Mesothelial cell of epicardium (in vitro differentiated cells): Measurements from ENCODE around the gene SMURF2. TPM values are rescaled to one million over a fixed set of nuclear protein-coding genes. Genes with fewer than 3 reads are reported as not detected.

Experiments used
- DNase-seq, 2 experiments: peaks; one replicate each; pipeline ENCODE4 v3.0.0; 2021; ENCODE audit warnings: low spot score in 2 of 2; ENCODE audit not compliant: unreplicated experiment in 2 of 2
- H3K27ac Mint-ChIP-seq: 2 replicates; pipeline ENCODE4 v1.8.0; 2021; ENCODE audit warnings: mixed read lengths
- H3K27me3 Mint-ChIP-seq: 2 replicates; pipeline ENCODE4 v1.8.0; 2021; ENCODE audit warnings: low read depth, mixed read lengths
- H3K36me3 Mint-ChIP-seq: 2 replicates; pipeline ENCODE4 v1.8.0; 2021; ENCODE audit warnings: mixed read lengths
- H3K4me1 Mint-ChIP-seq: 2 replicates; pipeline ENCODE4 v1.8.0; 2021; ENCODE audit warnings: mixed read lengths
- H3K4me3 Mint-ChIP-seq: 2 replicates; pipeline ENCODE4 v1.8.0; 2021; ENCODE audit warnings: mild to moderate bottlenecking, moderate library complexity, mixed read lengths
- H3K9me3 Mint-ChIP-seq: 2 replicates; pipeline ENCODE4 v1.8.0; 2021; ENCODE audit warnings: mixed read lengths
- total RNA-seq: library from RNA; stranded (reverse); gene quantifications from 3 replicates; pipeline ENCODE4 v1.2.1, GENCODE V29; 2021
- TF ChIP-seq, protein P1 (sequence below): fragments of 200-600 bp; sonication (generic); IDR thresholded peaks from one replicate; pipeline ENCODE4 v1.5.0; 2021; ENCODE audit warnings: antibody characterized with exemption; ENCODE audit not compliant: unreplicated experiment

Gene SMURF2
- total RNA-seq, 1 donor from 2014 or later = 41.2 TPM

DNA sequence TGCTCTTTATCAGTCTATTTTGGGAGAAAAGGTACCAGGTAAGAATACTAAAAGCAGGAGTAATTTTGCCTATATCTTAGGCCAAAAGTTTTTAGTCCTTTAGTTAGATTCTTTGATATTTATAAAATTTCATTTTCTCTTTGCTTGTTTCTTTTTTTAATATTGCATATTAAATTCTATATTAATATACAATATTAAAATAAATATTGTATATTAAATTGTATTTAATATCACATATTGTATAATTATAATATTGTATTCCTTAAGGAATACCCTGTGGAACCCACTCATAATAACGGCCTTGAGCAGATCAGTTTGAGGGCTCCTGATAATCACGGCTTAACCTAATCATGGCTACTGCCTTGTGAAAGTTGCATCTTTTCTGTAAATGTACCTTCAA, 153.4 kb downstream of the SMURF2 start:
- Mint-ChIP-seq H3K4me1 (peaks cover 27% of the 10 kb centered on the region), H3K9me3 (no peaks in the 10 kb centered on the region), H3K27ac (peak overlapping the region; percentile 37), H3K4me3 (peak overlapping the region; percentile 100), H3K36me3 (peaks cover 31% of the 10 kb centered on the region), H3K27me3 (no peaks in the 10 kb centered on the region)
- TF ChIP-seq, protein P1, sequence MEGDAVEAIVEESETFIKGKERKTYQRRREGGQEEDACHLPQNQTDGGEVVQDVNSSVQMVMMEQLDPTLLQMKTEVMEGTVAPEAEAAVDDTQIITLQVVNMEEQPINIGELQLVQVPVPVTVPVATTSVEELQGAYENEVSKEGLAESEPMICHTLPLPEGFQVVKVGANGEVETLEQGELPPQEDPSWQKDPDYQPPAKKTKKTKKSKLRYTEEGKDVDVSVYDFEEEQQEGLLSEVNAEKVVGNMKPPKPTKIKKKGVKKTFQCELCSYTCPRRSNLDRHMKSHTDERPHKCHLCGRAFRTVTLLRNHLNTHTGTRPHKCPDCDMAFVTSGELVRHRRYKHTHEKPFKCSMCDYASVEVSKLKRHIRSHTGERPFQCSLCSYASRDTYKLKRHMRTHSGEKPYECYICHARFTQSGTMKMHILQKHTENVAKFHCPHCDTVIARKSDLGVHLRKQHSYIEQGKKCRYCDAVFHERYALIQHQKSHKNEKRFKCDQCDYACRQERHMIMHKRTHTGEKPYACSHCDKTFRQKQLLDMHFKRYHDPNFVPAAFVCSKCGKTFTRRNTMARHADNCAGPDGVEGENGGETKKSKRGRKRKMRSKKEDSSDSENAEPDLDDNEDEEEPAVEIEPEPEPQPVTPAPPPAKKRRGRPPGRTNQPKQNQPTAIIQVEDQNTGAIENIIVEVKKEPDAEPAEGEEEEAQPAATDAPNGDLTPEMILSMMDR = no peak
- DNase-seq = no peak

DNA sequence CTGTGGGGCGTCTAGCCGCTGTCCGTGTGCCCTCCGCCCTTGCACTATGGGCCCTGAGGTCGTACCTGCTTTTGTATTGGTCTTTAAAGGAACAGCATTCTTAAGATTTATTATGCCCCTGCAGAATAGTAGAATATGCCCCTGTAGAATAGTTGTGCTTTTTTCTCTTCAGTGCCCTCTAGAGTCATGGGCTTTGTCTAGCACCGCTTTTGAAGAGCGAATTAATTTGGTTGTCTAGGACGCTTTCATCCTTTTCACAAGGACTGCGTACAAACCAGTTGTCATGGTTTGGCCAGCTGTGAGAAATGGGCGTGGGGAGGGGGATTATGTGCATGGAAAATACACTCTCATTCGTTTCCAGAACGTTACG, 154.7 kb downstream of the SMURF2 start:
- peaks cover 35% of the 10 kb centered on the region for H3K4me1 Mint-ChIP-seq
- TF ChIP-seq, protein P1 = no peak
- H3K9me3 Mint-ChIP-seq = no peaks in the 10 kb centered on the region
- peak overlapping the region; percentile 100 for H3K27ac Mint-ChIP-seq
- H3K27me3 Mint-ChIP-seq = no peaks in the 10 kb centered on the region
- H3K4me3 Mint-ChIP-seq = peak overlapping the region; percentile 100
- no peak for DNase-seq
- peaks cover 38% of the 10 kb centered on the region for H3K36me3 Mint-ChIP-seq

DNA sequence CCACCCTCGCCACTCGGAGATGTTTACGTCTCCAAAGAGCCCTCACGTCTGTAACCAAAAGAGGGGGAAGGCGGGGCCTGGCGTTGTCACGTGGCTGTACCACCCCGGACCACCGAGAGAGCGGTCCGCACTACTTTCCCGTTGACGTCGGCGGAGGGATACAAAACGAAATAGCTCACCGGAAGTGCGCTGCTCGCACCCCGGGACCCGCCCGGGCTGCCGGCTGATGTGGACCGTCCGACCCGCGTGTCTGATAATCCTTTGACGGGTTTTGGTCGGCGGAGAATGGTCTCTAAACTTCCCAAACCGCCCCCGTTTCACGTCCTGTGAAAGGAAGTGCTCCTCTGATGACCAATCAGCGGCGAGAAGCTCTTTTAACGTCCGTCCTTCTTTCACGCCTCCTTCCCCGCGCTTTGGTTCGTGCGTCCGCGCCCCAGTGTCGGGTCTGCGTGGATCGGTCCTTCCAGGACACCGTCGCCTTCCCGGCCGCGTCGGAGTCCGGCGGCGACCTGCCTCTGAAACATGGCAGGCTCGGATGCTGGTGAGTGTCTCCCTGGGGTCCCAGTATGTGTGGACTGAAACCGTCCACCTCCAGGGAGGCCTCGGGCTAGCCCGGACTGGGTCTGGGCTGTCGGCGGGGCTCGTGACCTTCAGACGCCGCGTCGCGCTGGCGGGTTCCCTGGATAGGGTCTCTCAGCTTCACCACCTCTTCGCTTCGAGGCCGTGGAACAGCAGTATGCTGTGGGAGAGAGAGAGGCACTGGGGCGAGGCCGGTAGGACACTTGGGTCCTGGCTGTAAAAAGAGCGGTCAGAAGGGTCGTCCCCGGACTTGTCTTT, 155.3 kb downstream of the SMURF2 start, which contains the start of gene CEP95:
TSS of gene CEP95 (plus strand) at position 402 of the 837 bp plus-strand sequence. CDS start at position 523, 121 bp downstream.
- TF ChIP-seq, protein P1 = no peak
- H3K4me1 Mint-ChIP-seq = peaks cover 39% of the 10 kb centered on the region
- H3K9me3 Mint-ChIP-seq = no peaks in the 10 kb centered on the region
- DNase-seq = peak; percentile 92 to 96
- peak within 1 kb of the TSS; percentile 100 for H3K27ac Mint-ChIP-seq
- peak within 1 kb of the TSS; percentile 100 for H3K4me3 Mint-ChIP-seq
- H3K36me3 Mint-ChIP-seq = peaks cover 42% of the 10 kb centered on the region
- H3K27me3 Mint-ChIP-seq = no peaks in the 10 kb centered on the region

DNA sequence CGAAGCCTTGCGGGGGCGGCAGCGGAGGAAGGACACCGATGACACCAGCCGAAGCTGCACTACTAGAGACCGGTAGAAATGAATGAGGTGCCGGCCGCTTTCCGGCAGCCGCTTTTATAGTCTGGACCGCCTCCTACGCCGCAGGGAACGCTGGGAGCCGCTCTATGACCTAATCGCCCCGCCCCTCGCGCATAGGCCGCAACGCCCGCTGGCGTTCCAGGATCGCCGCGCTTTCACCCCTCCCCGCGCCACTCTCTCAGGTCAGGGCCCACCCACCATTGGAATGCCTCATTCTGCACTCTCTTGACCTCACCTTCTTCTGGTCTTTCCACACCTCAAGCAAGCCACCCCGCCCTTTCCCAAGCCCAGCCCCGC, 155.9 kb downstream of the SMURF2 start, which contains the start of gene DDX5:
TSS of gene DDX5 (minus strand) at position 89 of the 375 bp plus-strand sequence. CDS start 170 bp downstream, outside the sequence.
- H3K4me1 Mint-ChIP-seq = peaks cover 39% of the 10 kb centered on the region

DNA sequence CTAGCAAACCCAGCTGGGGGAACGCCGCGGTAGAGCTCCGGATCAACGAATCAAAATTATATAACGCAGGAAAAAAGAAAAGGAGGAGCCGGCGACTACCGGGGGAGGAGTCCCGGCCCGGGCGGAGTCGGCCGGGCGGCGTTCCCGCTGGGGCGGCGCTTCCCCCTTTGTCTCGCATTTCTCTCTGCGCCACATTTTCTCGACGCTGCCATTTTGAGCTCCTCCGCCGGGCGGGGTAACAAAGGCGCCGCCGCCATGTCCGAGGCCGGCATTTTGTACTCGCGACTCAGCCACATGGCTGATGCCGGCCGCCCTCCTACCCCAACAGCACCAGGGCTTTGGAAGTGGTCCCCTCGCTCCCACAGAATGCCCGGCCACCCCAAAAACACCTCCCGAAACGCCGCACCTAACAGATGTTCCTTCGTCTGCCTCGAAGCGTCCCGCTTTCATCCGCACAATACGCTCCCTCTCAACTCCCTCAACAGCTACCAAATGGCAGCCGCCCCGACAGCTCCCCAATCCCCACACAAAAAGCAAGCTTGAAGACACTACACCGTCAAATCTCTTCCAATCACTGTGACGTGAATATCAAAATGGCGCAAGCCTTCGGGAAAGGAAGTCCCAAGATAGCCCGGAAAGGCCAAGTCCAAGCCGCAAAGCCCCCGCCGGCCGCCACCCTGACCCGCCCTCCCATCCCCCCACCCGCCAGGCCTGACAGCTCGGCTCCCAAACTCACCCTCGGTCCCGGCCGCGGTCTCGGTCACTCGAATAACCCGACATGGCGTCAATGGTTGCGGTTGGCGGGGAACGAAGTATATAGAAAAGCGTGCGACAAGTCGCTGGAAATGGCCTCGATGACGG, 156.5 kb downstream of the SMURF2 start:
- peaks cover 43% of the 10 kb centered on the region for H3K36me3 Mint-ChIP-seq
- H3K4me3 Mint-ChIP-seq = peak overlapping the region; percentile 100
- peak; percentile 73 to 79 for DNase-seq
- no peaks in the 10 kb centered on the region for H3K9me3 Mint-ChIP-seq
- H3K27me3 Mint-ChIP-seq = no peaks in the 10 kb centered on the region
- H3K27ac Mint-ChIP-seq = peak overlapping the region; percentile 100
- H3K4me1 Mint-ChIP-seq = peaks cover 39% of the 10 kb centered on the region
- TF ChIP-seq, protein P1 = no peak

More for the DNA sequence above, 155.9 kb downstream of the SMURF2 start, which contains the start of gene DDX5:
- H3K4me3 Mint-ChIP-seq = peak within 1 kb of the TSS; percentile 100
- H3K27ac Mint-ChIP-seq = peak within 1 kb of the TSS; percentile 100
- DNase-seq = peak; percentile 96
- peaks cover 43% of the 10 kb centered on the region for H3K36me3 Mint-ChIP-seq
- TF ChIP-seq, protein P1 = no peak
- H3K27me3 Mint-ChIP-seq = no peaks in the 10 kb centered on the region
- no peaks in the 10 kb centered on the region for H3K9me3 Mint-ChIP-seq
